Measurements from ENCODE around the gene ANKRD10.

The ANKRD10 gene

GRCh38 chr13:110894086-110894485 lies 20.8 kb downstream of the ANKRD10 start:
- TF ChIP-seq CTCF (conservative IDR thresholded peaks at IDR 0.05) (no peak), ZFX (IDR thresholded peaks at IDR 0.05) (no peak)
- no peak overlapping the region for H3K27ac ChIP-seq

- TF ChIP-seq CTCF (conservative IDR thresholded peaks at IDR 0.05) (no peak), ZFX (IDR thresholded peaks at IDR 0.05) (no peak)
- no peak overlapping the region for H3K27ac ChIP-seq
These were observed 21.3 kb downstream of the ANKRD10 start for GRCh38 chr13:110893571-110893970.

GRCh38 chr13:110890279-110891165 lies 24.3 kb downstream of the ANKRD10 start:
- TF ChIP-seq ZFX (IDR thresholded peaks at IDR 0.05) (no peak), CTCF (conservative IDR thresholded peaks at IDR 0.05) (no peak)
- no peak overlapping the region for H3K27ac ChIP-seq

GRCh38 chr13:110888390-110888789 lies 26.5 kb downstream of the ANKRD10 start:
- TF ChIP-seq ZFX (IDR thresholded peaks at IDR 0.05) (no peak), CTCF (conservative IDR thresholded peaks at IDR 0.05) (no peak)
- no peak overlapping the region for H3K27ac ChIP-seq

GRCh38 chr13:110887597-110888333 lies 27.1 kb downstream of the ANKRD10 start:
- H3K27ac ChIP-seq, result no peak overlapping the region
- TF ChIP-seq CTCF (conservative IDR thresholded peaks at IDR 0.05), result no peak
- TF ChIP-seq ZFX (IDR thresholded peaks at IDR 0.05), result no peak

- H3K27ac ChIP-seq, result no peak overlapping the region
- TF ChIP-seq CTCF (conservative IDR thresholded peaks at IDR 0.05) (no peak), ZFX (IDR thresholded peaks at IDR 0.05) (no peak)
These were observed 27.8 kb downstream of the ANKRD10 start for GRCh38 chr13:110886870-110887596.
